SK-N-SH (cell line): ENCODE measurements around the gene TRMO. TPM values are rescaled to one million over a fixed set of nuclear protein-coding genes. Genes with fewer than 3 reads are reported as not detected.

Source experiments
- CTCF ChIA-PET: fragments of 300-600, 350-600 bp; formaldehyde crosslinking; extraction: SDS; loops from one replicate; lab custom pipeline; 2021; lab: Yijun Ruan, JAX
- POLR2A ChIA-PET: fragments of 350-600 bp; sonication (Branson Sonifier 250); formaldehyde crosslinking; extraction: SDS; loops from one replicate; lab custom pipeline; 2020; ENCODE audit warnings: antibody characterized with exemption, inconsistent platforms; lab: Yijun Ruan, JAX
- DNase-seq: peaks from one replicate; pipeline ENCODE4 v3.0.0; 2012
- H2AFZ ChIP-seq: fragments of 200-600 bp; sonication (generic); 2 replicates; pipeline ENCODE4 v1.8.1; 2016; ENCODE audit warnings: antibody characterized with exemption, mild to moderate bottlenecking, low read depth
- H3F3A ChIP-seq: fragments of 200-600 bp; sonication (generic); replicated peaks from 2 replicates; pipeline ENCODE3; 2016; ENCODE audit warnings: antibody characterized with exemption, mild to moderate bottlenecking; ENCODE audit not compliant: insufficient read depth
- H3K27ac ChIP-seq, 2 experiments: fragments of 200-500 bp in 1 of 2; fragments of 200-600 bp in 1 of 2; sonication (Bioruptor generic) in 1 of 2; sonication (generic), shearing (Covaris generic) in 1 of 2; 2 replicates each; pipeline versions ENCODE4 v1.5.1 to v1.6.1; 2014 to 2016; ENCODE audit warnings: low read depth in 2 of 2, inconsistent platforms in 1 of 2, low read length in 1 of 2, mild to moderate bottlenecking in 1 of 2, mixed read lengths in 1 of 2
- H3K27me3 ChIP-seq: fragments of 200-600 bp; sonication (generic), shearing (Covaris generic); 2 replicates; pipeline ENCODE4 v1.6.1; 2016; ENCODE audit warnings: mixed run types; ENCODE audit not compliant: insufficient read depth
- H3K36me3 ChIP-seq, 2 experiments: fragments of 200-500 bp in 1 of 2; fragments of 200-600 bp in 1 of 2; sonication (Bioruptor generic) in 1 of 2; sonication (generic) in 1 of 2; replicated peaks in 1 of 2; 2 replicates each; pipeline versions ENCODE3 to v1.5.1; 2014 to 2016; ENCODE audit warnings: low read length in 1 of 2, mild to moderate bottlenecking in 1 of 2; ENCODE audit not compliant: insufficient read depth in 2 of 2, control insufficient read depth in 1 of 2
- H3K4me1 ChIP-seq, 2 experiments: fragments of 200-500 bp in 1 of 2; fragments of 200-600 bp in 1 of 2; sonication (Bioruptor generic) in 1 of 2; sonication (generic), shearing (Covaris generic) in 1 of 2; 2 replicates each; pipeline versions ENCODE4 v1.5.1 to v1.6.1; 2014 to 2016; ENCODE audit warnings: low read depth in 1 of 2, low read length in 1 of 2, mixed run types in 1 of 2; ENCODE audit not compliant: insufficient read depth in 2 of 2, control insufficient read depth in 1 of 2
- H3K4me2 ChIP-seq: fragments of 200-600 bp; sonication (generic), shearing (Covaris generic); 2 replicates; pipeline ENCODE4 v1.6.1; 2017; ENCODE audit warnings: mixed run types
- H3K4me3 ChIP-seq, 2 experiments: fragments of 200-500 bp in 1 of 2; fragments of 200-600 bp in 1 of 2; sonication (Bioruptor generic) in 1 of 2; sonication (generic), shearing (Covaris generic) in 1 of 2; 2 replicates each; pipeline versions ENCODE4 v1.5.1 to v1.8.1; 2014 to 2016; ENCODE audit warnings: low read depth in 2 of 2, inconsistent platforms in 1 of 2, low read length in 1 of 2, mild to moderate bottlenecking in 1 of 2, mixed read lengths in 1 of 2, moderate library complexity in 1 of 2
- H3K79me2 ChIP-seq: fragments of 200-600 bp; sonication (generic); 2 replicates; pipeline ENCODE4 v1.8.1; 2017; ENCODE audit warnings: mild to moderate bottlenecking; ENCODE audit not compliant: insufficient read depth
- H3K9ac ChIP-seq: fragments of 200-600 bp; sonication (generic); 2 replicates; pipeline ENCODE4 v1.6.1; 2017; ENCODE audit warnings: mixed run types
- H3K9me2 ChIP-seq: fragments of 200-600 bp; sonication (generic); 2 replicates; pipeline ENCODE4 v1.6.1; 2017; ENCODE audit warnings: mixed run types
- H3K9me3 ChIP-seq: fragments of 200-600 bp; sonication (generic); 2 replicates; pipeline ENCODE4 v1.6.1; 2017; ENCODE audit warnings: mixed run types, mild to moderate bottlenecking, moderate library complexity
- H4K20me1 ChIP-seq: fragments of 200-600 bp; sonication (generic); 2 replicates; pipeline ENCODE4 v1.6.1; 2017; ENCODE audit warnings: mild to moderate bottlenecking, mixed run types; ENCODE audit not compliant: insufficient read depth
- EP300 ChIP-seq, 2 experiments: IDR thresholded peaks; 2 replicates each; pipeline versions ENCODE4 v1.4.0 to v1.6.1; 2012; ENCODE audit warnings: borderline replicate concordance in 1 of 2, low read depth in 1 of 2, low read length in 1 of 2
- EZH2phosphoT487 ChIP-seq: fragments of 200-600 bp; sonication (generic); IDR thresholded peaks from 2 replicates; pipeline ENCODE4 v1.6.1; 2017; ENCODE audit warnings: low read depth, mixed run types, mild to moderate bottlenecking, antibody characterized with exemption, moderate library complexity, borderline replicate concordance
- FOXJ3 ChIP-seq: sonication (generic); formaldehyde crosslinking; IDR thresholded peaks from 2 replicates; pipeline ENCODE4 v1.5.1; 2020; ENCODE audit warnings: mild to moderate bottlenecking, missing genetic modification reagents
- GABPA ChIP-seq: IDR thresholded peaks from 2 replicates; pipeline ENCODE4 v1.4.0; 2012; ENCODE audit warnings: low read depth, mild to moderate bottlenecking
- WGBS: methylation state at CpG from one replicate; pipeline ENCODE4 v1.1.6; 2017; ENCODE audit warnings: low lambda C conversion rate; 5-methylcytosine and 5-hydroxymethylcytosine counted together
- polyA plus RNA-seq, 3 experiments: library from polyadenylated mRNA; depleted of rRNA; stranded (reverse); fragments of >200 nt; gene quantifications; 2 replicates each; pipeline ENCODE4 v1.2.3, GENCODE V29; 2012
- small RNA-seq, 7 experiments: library from RNA; depleted of rRNA; stranded (forward); fragments of <200 nt; gene quantifications; one replicate each; pipeline ENCODE3, GENCODE V24; 2012
- TF ChIP-seq, protein P1 (sequence below): IDR thresholded peaks from 2 replicates; pipeline ENCODE4 v1.4.0; 2012; ENCODE audit warnings: low read depth, borderline replicate concordance
- TF ChIP-seq, protein P2 (sequence below): IDR thresholded peaks from 2 replicates; pipeline ENCODE4 v1.6.1; 2012; ENCODE audit warnings: mild to moderate bottlenecking, low read depth, low read length, moderate library complexity

The TRMO gene
- polyA plus RNA-seq, 1 of the 3 experiments (the other 2 are of a cell fraction) = 8.1 TPM

DNA sequence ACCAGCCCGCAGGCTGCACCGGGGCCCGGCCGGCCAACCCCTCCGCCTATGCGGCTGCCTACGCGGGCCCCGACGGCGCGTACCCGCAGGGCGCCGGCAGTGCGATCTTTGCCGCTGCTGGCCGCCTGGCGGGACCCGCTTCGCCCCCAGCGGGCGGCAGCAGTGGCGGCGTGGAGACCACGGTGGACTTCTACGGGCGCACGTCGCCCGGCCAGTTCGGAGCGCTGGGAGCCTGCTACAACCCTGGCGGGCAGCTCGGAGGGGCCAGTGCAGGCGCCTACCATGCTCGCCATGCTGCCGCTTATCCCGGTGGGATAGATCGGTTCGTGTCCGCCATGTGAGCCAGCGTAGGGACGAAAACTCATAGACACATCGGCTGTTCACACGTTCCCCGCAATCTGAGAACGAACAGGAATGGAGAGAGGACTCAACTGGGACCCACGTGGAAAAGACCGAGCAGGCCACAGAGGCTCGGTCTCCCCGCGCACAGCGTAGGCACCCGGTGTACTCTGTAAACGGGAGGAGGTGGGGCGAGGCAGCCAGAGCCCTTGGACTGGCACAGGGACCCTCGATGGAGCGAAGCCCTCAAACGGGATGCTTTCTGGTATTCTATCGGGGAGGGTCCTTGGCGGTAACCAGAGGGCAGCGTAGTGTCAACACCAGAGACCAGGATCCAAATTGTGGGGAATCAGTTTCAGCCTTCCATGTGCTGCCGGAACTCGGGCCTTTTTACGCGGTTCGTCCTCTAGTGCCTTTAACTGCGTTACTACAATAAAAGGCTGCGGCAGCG lies 67.4 kb downstream of the TRMO start:
- Histone ChIP-seq H3K4me1 (no peaks in the 10 kb centered on the region; a peak in 1 of 4 replicates), H3K9ac (no peak overlapping the region), H3K27me3 (peaks cover 96% of the 10 kb centered on the region), H3K4me2 (no peak overlapping the region), H3K27ac (no peak overlapping the region), H3K4me3 (no peak overlapping the region), H3K36me3 (no peaks in the 10 kb centered on the region), H3K79me2 (no peaks in the 10 kb centered on the region), H3F3A (no peaks in the 10 kb centered on the region), H4K20me1 (no peaks in the 10 kb centered on the region), H3K9me2 (no peaks in the 10 kb centered on the region), H3K9me3 (no peaks in the 10 kb centered on the region), H2AFZ (no peak overlapping the region)
- DNase-seq = no peak
- TF ChIP-seq GABPA = no peak
- no peak for TF ChIP-seq FOXJ3
- TF ChIP-seq, protein P1, sequence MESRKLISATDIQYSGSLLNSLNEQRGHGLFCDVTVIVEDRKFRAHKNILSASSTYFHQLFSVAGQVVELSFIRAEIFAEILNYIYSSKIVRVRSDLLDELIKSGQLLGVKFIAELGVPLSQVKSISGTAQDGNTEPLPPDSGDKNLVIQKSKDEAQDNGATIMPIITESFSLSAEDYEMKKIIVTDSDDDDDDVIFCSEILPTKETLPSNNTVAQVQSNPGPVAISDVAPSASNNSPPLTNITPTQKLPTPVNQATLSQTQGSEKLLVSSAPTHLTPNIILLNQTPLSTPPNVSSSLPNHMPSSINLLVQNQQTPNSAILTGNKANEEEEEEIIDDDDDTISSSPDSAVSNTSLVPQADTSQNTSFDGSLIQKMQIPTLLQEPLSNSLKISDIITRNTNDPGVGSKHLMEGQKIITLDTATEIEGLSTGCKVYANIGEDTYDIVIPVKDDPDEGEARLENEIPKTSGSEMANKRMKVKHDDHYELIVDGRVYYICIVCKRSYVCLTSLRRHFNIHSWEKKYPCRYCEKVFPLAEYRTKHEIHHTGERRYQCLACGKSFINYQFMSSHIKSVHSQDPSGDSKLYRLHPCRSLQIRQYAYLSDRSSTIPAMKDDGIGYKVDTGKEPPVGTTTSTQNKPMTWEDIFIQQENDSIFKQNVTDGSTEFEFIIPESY = no peak
- no peak for TF ChIP-seq EP300 (IDR thresholded peaks at IDR 0.05; ENCODE audit: borderline replicate concordance in 1 of 2, low read depth in 1 of 2, low read length in 1 of 2)
- peak; percentile 25; the same call in 1 of the 2 replicates for TF ChIP-seq EZH2phosphoT487
- TF ChIP-seq, protein P2, sequence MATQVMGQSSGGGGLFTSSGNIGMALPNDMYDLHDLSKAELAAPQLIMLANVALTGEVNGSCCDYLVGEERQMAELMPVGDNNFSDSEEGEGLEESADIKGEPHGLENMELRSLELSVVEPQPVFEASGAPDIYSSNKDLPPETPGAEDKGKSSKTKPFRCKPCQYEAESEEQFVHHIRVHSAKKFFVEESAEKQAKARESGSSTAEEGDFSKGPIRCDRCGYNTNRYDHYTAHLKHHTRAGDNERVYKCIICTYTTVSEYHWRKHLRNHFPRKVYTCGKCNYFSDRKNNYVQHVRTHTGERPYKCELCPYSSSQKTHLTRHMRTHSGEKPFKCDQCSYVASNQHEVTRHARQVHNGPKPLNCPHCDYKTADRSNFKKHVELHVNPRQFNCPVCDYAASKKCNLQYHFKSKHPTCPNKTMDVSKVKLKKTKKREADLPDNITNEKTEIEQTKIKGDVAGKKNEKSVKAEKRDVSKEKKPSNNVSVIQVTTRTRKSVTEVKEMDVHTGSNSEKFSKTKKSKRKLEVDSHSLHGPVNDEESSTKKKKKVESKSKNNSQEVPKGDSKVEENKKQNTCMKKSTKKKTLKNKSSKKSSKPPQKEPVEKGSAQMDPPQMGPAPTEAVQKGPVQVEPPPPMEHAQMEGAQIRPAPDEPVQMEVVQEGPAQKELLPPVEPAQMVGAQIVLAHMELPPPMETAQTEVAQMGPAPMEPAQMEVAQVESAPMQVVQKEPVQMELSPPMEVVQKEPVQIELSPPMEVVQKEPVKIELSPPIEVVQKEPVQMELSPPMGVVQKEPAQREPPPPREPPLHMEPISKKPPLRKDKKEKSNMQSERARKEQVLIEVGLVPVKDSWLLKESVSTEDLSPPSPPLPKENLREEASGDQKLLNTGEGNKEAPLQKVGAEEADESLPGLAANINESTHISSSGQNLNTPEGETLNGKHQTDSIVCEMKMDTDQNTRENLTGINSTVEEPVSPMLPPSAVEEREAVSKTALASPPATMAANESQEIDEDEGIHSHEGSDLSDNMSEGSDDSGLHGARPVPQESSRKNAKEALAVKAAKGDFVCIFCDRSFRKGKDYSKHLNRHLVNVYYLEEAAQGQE = no peak
- WGBS = 34% methylated on average over 25 of the region's 71 CpGs
- POLR2A ChIA-PET = no interaction called here
- CTCF ChIA-PET = interaction anchor here (0.8 to 1.1 kb wide), 3 partner anchors 8 to 46 kb away, joined by 3 to 4 read pairs (median 3); no protein-coding TSS in a partner anchor

Small RNAs within 50 kb of the gene (small RNA-seq; reads per million reads assigned to genes)
- gene RF00019 = 0 reads per million in 7 experiments

Other genes starting within 250 kb of the TRMO start
- gene XPA, start 225.2 kb downstream of the TRMO start, polyA plus RNA-seq (2012; rRNA removed) = 3.2 and 3.3 TPM in 2 replicates
- gene FOXE1, start 69.3 kb downstream of the TRMO start, polyA plus RNA-seq (2012; rRNA removed) = 0.03 and 0.08 TPM in 2 replicates
- not detected in 2 replicates for gene HEMGN, start 15.7 kb upstream of the TRMO start, polyA plus RNA-seq (2012; rRNA removed)
- gene ANP32B, start 60.8 kb upstream of the TRMO start, polyA plus RNA-seq (2012; rRNA removed) = 21.6 and 28.4 TPM in 2 replicates
- gene NANS, start 134.2 kb upstream of the TRMO start, polyA plus RNA-seq (2012; rRNA removed) = 53.5 and 61.3 TPM in 2 replicates
- gene TRIM14, start 196.7 kb upstream of the TRMO start, polyA plus RNA-seq (2012; rRNA removed) = 13.4 and 15.3 TPM in 2 replicates